GM21447 (cell line): ENCODE results near the gene SARM1.
A peak's percentile ranks its signal among the peaks of the same experiment; 100 is the strongest.
"Not testable (repeated sequence)": the region's sequence is repeated elsewhere in the genome, so short reads cannot be mapped to it uniquely, and the experiment has no call there.

ENCODE experiments used
- ATAC-seq: cut with Tn5 transposase; IDR thresholded peaks from one replicate; pipeline ENCODE4 v1.9.1; 2021; ENCODE audit not compliant: unreplicated experiment

Gene SARM1

DNA sequence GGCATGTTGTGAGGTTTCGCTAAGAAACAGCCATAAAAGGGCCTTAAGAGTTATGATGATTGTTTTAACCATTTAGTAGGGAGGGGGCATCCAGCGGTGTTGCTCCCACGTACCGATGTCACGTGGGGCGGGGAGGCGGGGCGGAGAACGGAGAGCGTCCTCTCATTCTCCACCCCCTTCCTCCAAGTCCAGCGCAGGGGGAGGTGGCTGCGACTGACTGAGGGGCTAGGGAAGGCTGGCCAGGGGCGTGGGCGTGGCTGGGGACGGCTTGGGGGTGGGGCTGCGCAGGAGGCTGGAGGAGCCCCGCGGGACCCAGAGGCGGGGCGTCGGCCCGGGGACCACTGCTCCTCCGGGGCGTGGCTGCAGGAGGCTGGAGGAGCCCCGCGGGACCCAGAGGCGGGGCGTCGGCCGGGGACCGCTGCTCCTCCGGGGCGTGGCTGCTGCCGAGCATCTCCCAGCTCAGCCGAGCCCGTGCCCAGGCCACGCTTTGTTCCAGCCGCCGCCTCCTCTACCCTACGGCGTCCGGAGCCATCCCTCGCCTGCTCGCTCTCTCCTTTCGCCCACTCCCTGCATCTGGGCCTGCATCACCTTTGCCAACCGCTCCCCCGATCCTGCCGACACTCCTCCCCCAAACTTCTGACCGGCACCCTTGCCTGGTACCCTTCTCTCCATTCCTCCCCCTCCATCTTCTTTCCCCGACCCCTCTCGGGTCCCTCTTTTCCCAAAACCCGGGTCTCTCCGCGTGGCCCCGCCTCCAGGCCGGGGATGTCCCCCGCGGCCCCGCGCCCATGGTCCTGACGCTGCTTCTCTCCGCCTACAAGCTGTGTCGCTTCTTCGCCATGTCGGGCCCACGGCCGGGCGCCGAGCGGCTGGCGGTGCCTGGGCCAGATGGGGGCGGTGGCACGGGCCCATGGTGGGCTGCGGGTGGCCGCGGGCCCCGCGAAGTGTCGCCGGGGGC, at the start of gene SARM1:
SARM1 (plus strand) TSS at position 450 of the 958 bp plus-strand sequence; CDS start at position 789, 339 bp downstream.
- peak; percentile 73 for ATAC-seq

DNA sequence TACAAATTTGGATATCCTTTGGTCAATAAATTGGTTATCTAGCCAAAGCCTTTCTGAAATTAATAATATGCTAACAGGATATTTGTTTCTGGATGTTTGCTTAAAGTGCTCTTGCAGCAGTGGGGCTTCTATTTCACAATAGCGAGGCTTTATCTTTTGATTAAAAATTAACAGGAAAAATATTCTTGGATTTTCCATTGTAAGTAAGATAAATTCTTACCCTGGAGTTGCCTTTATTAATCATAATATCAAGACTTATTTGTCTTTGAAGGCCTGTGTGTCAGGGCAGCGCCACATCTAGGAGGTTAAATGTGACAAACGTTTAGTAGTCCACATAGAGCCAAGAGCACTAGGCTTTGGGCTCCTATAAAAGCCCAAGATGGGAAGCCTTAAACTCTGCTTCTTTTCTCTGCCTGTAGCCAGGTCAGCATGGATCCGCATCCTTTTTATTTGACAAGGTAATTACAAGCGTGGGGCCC, 47.2 kb upstream of the SARM1 start:
- no peak for ATAC-seq

DNA sequence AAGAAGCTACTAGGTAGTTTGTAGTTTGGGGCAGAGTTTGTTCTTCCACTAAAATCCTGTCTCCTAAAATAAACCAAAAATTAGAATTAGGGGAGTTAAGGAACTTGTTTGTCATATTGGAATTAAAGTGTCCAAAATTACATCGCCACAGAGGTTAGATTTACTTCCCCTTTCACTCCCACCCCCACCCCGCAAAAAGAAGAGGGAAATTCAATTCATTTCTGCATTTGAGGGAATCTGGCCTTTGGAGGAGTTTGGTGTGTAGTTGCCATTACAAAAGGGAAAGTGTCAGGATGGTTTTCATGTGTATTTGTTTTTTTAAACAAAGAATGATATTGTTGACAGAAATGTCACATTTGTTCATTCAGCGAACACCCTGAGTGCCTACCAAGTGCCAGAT, 46.7 kb upstream of the SARM1 start:
- ATAC-seq: no peak

DNA sequence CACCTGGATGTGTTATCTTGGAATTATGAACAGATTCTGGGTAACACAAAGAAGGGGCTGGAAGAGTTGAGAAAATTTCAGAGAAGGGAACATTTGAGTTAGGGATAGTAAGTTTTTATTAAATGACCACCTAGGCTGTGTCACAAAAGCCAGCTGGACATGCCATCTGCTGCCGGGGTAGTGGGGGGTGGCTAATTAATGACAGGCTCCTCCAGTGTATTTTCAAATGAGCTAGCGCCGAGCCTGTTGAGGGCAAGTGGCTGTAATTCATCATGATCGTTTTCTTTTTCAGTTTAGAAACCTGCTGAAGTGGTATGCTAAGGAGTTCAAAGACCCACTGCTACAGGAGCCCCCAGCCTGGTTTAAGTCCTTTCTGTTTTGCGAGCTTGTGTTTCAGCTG, 46.3 kb upstream of the SARM1 start:
- no peak for ATAC-seq

DNA sequence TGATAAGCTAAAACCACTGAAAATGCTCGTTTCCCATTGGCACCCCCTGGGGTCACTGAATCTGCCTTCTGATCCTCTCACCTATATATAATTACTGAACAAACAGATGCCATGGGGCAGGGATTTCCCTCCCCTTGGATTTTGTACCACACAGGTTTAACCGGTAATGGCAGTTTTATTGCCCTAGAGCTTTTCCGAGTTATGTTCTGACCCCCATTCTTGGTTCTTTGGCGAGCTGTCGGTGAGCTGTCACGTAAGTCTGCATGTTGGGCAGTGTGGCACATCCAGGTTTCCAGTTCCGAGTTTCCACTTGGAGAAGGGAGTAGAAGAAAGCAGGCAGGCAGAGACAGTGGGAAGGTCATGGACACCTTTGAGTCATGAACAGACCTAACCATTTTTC, 45.4 kb upstream of the SARM1 start:
- no peak for ATAC-seq

DNA sequence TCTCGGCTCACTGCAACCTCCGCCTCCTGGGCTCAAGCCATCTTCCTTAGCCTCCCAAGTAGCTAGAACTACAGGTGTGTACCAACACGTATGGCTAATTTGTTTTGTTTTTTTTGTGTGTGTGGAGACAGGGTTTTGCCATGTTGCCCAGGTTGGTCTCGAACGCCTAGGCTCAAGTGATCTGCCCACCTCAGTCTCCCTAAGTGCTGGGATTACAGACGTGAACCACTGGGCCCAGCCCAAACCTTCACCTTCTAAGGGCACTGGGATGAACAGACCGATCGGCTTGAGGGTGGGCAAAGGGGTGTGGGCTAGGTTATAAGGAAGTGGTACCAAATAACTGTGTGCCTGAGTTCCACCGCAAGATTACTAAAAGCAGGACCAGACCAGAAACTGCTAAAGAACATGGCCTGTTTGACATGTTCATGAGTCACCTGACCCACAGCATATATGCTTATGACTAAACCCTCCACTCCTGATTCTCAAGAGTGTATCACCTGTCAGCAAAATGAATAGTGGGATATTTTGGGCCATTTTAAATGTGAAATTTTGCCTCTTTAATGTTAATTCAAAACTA, 44.4 kb upstream of the SARM1 start:
- ATAC-seq: peak; percentile 60

DNA sequence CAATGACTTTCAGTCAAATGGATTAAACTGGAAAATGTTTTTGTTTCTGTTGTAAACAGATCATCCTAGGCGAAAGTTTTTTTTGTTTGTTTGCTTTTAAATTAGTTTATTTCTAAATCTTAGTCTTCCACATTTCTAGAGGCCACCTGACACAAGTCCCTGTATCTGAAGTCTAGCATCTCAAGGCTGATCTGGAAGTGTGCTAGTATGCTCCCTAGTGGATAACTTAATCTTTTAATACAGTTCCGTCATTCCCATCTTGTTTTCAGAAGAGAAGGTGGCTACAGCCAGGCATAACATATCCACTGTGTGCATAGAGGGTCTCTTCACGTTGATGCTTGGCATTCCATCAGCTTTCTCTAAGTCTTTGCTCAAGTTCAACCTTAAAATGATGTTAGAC, 43.8 kb upstream of the SARM1 start:
- no peak for ATAC-seq

DNA sequence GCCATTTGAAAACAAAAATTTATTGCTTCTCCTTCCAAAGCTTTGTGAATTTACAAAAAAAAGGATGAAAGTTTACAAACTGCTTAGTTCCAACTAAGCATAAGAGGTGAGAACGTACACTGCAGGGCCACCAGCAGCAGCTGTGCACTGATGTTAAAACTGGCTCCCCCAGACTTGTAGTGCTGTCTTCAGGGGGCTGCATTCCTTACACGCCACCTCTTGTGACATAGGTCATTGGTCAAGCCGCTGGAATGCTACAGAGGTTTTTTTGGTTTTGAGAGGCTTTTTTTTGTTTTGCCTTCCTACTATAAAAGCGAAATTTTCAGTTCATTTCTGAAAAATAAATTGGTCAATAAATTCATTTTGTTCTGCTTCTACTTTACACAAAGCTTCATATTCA, 43.2 kb upstream of the SARM1 start:
- no peak for ATAC-seq

DNA sequence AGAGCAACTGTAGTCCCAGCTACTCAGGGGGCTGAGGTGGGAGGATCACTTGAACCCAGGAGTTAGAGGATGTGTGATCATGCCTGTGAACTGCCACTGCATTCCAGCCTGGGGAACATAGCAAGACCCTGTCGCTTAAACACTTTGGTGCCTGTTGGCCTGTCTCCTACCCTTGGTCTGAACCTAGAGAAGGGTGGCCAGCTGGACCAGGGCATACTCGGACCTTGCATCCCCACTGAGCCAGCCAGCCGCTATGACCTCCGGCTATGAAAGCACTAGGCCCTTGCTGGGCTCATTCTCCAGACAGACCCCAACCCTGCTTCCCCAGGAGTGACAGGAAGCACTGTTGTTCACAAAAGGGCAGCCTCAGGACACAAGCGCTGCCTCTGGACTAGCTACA, 40.8 kb upstream of the SARM1 start:
- no peak for ATAC-seq

DNA sequence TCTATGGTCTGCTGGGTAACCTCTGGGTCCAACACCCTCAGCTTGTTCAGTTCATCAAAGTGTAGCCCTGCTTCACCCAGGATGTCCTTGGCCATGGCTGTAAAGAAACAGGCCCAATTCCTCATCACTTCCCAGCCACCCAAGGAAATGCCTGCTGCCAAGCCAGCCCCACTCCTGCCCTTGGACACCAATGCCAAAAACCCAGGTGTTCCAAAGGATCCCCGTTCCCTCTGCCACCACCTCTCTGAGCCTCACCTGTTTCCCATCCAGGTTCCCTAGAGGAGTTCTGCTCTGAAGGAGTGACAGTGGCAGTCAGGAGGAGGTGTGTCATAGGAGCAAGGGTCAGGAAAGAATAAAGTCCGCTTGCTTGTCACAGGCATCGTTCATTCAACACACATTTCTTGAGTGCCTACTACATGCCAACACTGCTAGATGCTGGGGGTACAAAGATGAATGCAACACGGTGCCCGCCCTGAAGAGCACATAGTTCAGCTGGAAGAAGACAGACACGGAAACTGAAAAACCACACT, 39.5 kb upstream of the SARM1 start:
- ATAC-seq: no peak

DNA sequence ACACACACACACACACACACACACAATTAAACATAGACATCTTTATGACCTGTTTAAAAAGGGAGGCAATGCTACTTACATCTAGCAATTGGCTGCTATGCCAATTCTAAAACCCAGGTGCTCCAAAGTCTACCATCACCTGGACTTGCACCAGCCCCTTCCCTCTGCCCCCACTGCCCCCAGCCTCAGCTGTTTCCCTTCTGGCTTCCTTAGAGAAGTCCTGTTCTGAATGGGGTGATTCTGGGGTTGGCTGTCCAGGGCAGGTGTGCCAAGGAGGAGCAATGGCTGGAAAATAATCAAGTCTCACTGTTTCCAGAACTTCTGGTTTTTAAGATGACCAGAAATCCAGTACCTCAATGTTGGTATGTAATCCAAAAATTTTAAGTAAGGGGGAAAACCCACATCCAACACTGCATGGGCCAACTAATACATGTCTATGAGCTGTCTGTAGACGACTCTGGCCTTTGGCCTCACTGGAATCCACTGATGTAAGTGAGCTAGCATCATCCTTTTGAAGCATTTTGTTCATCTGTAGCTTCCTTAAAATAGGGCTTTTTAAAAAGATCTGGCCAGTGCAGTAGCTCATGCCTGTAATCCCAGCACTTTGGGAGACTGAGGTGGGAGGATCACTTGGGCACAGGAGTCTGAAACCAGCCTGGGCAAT, 38.3 kb upstream of the SARM1 start:
- ATAC-seq: no peak

DNA sequence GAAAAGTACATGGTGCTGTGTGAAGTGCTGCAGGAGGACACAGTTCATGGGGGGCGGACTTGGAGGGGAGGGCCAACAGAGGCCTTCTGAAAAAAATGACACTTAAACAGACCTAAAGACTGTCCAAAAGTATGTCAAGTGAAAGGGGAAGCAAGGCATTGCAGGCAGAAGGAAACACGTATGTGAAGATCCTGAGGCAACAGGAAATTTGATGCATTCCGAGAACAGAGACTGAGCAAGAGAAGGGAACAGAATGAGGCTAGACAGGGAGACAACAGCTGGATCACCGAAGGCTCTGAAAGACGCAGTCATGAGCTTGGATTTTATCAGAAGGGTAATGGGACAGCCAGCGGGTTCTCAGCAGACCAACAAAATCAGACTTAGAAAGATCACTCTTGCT, 37.3 kb upstream of the SARM1 start:
- ATAC-seq: no peak

DNA sequence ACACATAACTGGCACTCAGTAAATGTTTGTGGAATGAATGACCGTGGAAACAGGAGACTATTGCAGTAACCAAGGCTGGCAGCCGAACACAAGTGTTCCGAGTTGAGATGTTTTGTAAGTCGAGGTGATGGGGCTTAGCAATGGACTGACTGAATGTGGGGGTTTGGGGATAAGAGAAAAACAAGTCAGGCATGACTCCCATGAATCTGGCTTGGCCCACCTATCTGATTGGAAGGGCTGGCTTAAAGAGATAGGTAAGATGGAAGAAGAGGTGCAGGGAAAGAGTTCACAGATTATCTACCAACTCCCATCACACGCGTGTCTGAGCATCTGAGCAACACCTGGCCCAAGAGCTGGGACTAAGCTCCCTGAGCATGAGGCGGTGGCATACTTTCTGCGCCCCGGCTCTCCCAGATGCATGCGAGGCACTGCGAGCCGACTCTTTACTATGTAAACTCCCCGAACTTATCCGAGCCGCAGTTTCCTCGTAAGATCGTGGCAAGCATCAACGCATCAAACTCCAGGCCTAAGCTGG, 36.8 kb upstream of the SARM1 start:
- no peak for ATAC-seq

DNA sequence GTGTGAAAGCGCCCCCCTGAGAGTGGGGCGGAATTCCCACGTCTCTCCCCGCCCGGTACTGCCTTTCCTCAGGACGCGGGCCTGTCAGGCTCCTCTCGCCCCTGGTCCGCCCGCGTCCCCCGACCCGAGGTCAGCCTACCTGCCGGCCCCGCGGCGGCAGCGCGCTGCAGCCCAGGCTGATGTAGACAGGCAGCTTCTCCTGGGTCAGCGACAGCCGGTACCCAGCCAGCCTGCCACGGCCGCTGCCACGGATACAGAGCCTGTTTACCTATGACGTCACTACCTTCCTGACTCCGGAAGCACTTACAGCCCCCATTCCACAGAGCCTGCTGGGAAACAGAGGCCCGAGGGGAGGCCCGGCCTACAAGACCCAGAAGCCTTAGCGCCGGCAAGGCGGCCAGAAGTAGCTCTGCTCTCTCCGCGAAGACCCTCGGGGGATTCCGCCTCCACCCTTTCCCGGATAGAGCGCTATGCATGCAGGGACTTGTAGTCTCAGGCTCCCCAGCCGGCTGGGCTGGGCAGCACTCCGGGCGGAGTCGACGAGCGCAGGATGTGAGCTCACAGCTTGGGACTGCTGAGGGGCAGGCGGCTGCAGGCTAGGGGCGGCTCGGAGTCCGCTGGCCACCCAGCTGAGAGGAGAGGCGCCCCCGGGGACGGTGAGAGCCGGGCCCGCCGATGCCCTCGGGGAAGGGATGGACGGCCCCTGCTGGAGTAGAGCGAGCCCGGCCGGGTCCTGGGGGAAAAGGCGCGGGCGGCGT, 36.1 kb upstream of the SARM1 start, which contains the start of the genes IFT20 and TNFAIP1:
IFT20 (minus strand) TSS at position 272 of the 758 bp plus-strand sequence. CDS start 3,487 bp downstream, outside the sequence.
TNFAIP1 (plus strand) TSS at position 561 of the 758 bp plus-strand sequence. CDS start 3,761 bp downstream, outside the sequence.
- ATAC-seq: peak; percentile 96

DNA sequence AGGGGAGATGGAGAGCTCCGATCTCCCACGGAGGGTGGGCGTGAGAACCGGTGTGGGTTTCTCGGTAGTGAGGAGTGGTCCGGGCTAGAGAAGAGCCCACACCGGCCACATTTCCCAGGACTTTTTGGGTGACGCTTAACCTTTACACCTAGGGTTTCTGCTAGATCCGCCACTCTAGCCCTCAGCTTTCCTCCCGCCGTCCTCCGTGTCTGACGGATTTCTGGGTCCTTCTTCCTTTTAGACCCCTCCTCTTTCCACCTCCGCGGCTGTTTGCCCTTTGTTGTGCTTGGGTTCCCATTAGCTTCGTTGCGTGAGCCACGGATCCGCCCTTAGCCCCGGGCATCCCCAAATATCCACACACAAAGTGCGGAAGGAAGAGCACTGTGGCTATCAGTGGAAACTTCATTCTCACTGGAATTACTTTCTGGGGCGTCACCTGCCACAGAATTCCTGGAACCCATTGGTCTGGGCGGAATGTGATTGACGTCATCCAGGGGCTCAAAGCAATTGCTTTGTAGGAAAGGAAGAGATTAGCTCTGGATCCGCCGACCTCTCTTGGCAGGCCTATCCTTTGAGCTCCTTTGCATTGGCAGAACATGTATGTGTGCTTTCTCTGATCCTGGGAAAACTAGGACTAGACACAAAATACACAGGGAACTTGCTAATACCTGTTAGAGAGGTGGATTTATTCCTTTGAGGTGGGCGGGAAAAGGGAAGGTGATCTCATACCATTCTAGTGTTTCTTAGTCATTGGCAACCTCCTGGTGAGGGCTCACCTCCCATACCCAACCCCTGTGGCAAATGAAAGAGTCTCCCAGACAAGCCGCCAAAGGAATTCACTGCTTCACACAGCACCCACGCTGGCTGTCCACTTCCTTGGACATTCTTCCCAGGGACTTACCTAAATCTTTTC, 35.3 kb upstream of the SARM1 start:
- ATAC-seq: peak; percentile 6

DNA sequence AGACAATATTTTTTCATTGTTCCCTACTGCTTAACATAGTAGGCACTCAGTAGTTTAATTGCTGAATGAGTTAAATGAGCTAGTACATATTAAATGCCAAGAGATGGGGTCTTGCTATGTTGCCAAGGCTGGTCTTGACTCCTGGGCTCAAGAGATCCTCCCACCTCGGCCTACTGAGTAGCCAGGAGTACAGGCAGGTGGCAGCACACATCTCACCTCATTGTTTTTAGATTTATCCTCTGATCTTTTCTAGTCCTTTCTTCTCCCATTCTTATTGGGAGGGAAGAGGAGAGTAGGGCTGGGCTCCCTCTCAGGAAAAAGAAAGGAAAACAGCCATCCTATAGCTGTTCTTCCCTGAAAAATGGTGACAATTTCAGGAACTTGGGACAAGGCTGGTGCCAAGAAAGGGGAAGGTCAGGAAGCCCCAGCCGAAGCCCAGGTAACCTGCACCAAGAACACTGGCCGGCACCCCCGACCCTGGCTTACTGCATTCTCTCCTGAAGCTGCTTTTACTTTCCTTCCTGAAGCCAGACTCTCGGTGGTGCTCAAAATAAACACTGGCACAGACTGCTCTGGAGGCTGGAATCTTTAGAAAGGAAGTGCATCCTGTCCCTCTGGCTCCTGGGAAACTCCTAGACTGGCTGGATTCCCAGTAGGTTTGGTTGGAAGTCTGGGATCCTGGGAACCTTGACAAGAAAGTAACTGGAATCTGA, 33.3 kb upstream of the SARM1 start:
- no peak for ATAC-seq

DNA sequence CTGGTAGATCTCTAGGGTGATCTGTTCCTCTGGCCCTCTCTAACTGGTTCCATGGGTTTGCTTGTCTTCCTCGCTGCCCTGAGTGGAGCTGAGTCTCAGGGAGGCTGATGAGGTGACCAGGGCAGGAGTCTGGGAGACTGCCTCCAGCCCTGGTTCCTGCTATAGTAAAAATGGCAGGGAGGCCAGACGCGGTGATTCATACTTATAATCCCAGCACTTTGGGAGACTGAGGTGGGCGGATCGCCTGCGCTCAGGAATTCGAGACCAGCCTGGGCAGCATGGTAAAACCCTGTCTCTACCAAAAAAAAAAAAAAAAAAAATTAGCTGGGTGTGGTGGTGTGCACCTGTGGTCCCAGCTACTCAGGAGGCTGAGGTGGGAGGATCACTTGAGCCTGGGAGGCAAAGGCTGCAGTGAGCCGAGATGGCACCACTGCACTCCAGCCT, 32.7 kb upstream of the SARM1 start:
- ATAC-seq: not testable (repeated sequence)

DNA sequence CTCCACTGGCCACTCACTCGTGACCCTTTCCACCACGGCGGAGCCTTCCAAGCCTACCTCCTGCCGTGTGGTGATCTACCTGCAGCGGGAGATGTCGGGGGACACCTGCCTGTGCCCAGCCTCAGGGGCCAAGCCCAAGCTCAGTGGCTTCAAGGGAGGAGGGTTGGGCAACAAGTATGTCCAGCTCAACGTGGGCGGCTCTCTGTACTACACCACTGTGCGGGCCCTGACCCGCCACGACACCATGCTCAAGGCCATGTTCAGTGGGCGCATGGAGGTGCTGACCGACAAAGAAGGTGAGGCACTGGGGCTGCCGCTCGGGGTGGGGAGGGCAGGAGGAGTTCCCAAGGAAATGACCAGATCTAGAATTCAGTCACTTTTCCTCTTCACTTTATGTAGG, 32.1 kb upstream of the SARM1 start:
- no peak for ATAC-seq
